Airway epithelial cell (primary cell): ENCODE results near the gene TUNAR. TPM values are rescaled to one million over a fixed set of nuclear protein-coding genes. Genes with fewer than 3 reads are reported as not detected.

ENCODE experiments used
- total RNA-seq: library from RNA; depleted of rRNA; stranded (reverse); fragments of >200 nt; gene quantifications from 2 replicates; pipeline ENCODE4 v1.2.3, GENCODE V29; 2015

Gene TUNAR
- total RNA-seq: not detected in 2 replicates

DNA sequence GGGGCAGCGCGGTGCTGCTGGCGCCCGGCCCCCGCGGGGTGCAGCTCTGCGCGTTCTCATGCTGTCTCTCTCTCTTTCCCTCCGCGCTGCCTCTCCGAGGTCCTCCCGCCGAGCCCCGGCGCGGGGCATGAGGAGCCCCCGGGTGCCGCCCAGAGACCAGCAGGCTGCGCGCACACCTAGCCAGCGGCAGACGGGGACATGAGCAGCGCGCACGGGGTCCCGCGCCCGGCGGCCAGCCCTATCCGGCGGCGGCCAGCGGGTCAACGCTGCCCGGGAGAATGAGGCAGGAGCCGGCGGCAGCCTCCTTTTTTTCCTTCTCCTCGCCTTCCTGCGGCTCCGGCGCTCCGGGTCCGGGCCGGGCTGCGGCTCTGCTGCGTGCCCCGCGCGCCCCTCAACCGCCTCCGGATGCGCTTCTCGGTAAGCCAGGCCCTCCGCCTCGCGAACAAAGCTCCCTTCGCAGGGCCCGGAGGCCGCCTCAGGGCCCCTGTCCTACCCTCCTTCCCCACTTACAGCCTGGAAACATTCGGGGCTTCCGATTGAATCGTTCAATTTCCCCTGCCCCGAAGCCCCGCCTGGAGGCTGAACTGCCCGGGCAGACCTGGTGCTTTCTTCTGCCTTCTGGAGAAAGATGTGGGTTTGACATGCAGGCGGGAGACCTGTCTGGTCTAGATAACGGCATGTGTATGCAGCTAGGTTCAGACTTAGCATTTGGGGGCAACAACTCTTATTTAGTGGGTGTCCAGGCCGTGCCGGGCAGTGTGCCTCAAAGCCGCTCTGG lies at the start of gene TUNAR:
Gene TUNAR, plus strand, starts transcription at position 72 of the 778 bp plus-strand sequence.

Other genes starting within 250 kb of the TUNAR start
- not detected in 2 replicates for gene TCL1B, start 190.4 kb upstream of the TUNAR start, total RNA-seq
- gene TCL1A, start 162.7 kb upstream of the TUNAR start, total RNA-seq: not detected in 2 replicates
- 0.49 and 0.65 TPM in 2 replicates for gene C14orf132, start 162.5 kb downstream of the TUNAR start, total RNA-seq